NCI-H1092 treated with DMSO at 0.1 percent for 48 hours (cell line): ENCODE results near the gene ZPLD1.

ENCODE experiments used
- DNase-seq: peaks from one replicate; lab custom pipeline; 2025; lab: John Stamatoyannopoulos, UW

The ZPLD1 gene

DNA sequence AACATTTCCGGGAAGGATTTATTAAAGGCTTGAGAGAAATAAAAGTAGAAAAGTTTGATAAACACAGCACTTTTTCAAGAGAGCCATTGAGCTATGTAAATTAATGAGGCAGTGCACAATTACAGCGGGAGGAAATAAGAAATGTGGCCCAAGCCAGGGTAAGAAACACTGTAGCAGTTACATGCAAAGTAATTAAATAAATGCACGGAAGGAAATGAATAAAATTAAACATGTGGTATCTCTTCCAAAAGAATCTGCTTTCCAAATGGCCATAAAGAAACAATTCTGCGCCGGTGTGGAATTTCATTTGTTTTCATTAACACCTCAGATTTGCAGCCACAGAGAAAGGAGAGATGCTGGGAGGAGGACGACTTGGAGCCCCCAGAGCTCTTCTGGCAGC lies 35.3 kb downstream of the ZPLD1 start:
- DNase-seq: no peak

DNA sequence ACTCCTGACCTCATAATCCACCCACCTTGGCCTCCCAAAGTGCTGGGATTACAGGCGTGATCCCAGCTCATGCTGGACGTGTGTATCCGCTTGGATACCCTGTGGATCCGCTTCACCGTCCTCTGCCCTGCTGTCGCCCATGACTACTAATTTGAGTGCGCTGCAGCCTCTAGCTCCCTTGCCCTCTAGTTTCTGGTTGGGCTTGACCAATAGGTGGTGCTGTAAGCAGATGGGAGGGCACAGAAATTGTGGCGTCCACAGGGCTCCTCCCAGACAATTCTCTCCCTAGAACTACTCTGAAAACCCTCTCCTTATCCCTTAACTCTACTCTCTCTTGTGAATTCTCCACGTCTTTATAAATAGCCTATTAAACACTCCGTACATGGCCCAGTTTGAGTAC lies 36.2 kb downstream of the ZPLD1 start:
- DNase-seq: no peak

DNA sequence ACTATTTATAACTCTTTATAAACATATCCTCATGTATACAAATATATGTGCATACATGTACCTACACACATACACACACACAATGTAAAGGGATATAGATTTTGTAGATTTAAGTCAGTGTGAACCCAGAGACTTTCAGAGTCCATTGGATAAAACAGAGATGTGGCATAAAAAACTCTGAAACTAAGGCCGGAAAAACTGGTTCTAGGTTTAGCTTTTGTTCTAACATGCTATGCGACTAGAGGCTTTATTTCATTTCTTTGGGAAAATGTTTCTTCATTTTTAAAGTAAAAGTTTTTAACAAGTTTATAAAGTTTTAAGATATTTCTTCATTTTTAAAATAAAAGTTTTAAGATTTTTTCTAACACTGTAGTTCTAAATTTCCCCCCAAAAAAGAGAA lies 36.7 kb downstream of the ZPLD1 start:
- DNase-seq: no peak

DNA sequence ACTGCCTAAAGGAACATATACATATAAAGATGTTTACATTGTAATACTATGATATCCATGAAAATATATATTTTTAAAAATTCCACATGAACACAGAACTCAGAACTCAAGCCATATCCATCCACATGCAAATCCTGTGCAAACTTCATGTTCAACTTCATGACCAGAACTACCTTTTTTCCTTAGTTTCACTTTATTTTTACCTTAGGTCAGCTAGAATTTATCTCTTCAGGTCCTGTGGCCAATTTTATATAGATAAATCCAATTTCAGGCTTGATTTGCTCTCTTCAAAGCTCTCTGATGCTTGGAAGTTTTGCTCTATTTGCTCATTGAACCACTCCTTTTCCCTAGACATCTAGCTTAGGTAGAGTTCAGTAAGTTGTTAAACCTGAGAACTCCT lies 38.8 kb downstream of the ZPLD1 start:
- DNase-seq: no peak

DNA sequence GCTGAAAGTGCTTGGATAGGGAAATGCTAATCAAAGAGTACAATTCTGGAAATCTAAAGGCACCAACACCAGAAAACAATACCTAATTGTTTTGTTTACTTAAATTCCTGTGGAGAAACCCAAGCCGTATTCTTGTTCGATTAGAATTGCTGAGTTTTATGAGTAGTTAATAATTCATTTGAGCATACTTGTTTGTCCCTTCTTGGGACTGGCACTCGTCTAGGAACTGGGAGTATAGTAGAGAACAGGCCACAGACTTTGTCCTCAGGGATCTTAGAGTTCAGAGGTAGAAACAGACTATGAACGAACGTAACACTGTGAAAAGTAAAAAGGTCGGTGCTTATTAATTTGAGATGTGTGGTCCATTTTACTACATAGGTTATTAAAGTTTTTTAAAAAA lies 39.4 kb downstream of the ZPLD1 start:
- DNase-seq: no peak

DNA sequence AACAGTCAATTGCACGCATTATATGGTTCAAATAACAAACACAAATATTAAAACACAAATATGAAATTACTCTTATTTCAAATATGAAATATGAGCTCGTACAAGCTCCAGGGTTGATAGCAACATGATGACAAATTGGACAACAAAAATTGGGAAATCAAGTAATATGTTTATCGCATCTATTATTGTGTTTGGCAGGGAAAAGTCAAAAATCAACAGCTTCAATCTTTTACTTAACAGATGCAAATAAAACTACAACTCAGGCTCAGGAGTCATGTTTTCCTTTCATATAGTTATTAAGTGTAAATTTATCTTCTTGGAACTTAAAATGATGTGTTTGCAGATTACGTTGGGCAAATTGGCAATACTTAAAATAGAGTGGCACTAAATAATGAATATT lies 41.4 kb downstream of the ZPLD1 start:
- no peak for DNase-seq

DNA sequence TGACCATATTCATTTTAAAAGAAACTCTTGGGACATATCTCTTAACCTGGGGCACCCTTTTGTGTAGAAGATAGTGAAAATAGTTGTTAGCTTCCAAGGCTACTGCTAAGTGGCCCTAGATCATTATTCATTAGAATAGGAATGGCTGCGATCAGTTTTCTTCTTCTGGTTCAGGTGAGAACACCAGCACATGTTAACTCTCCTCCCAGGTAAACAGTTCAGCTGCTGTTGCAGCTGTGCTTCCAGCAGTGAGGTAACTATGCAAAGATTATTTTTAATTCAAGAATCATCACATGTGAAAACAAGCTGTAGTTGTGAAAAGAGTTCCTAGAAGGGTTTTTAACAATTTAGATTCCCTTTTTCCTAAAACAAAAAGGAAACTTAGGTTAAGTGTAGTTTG lies 43.3 kb downstream of the ZPLD1 start:
- DNase-seq: no peak

DNA sequence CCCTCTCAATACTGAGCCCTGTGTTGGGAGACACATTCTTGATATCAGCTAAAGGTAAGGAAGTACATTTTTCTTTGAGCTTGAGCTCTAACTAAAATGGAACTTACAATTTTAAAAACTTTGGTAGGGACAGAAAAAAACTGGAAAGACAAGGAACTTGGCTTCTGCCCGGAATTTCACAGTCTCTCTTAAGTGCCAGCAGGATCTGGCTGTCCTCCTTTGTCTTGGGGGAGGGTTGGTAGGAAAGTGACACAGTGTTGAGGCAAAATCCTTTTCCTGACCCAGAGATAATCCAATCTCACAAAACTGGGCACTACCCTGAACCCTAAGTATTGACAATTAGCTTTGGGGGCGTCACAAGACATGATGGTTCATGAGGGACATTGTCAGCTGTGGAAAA lies 45.3 kb downstream of the ZPLD1 start:
- DNase-seq: no peak

DNA sequence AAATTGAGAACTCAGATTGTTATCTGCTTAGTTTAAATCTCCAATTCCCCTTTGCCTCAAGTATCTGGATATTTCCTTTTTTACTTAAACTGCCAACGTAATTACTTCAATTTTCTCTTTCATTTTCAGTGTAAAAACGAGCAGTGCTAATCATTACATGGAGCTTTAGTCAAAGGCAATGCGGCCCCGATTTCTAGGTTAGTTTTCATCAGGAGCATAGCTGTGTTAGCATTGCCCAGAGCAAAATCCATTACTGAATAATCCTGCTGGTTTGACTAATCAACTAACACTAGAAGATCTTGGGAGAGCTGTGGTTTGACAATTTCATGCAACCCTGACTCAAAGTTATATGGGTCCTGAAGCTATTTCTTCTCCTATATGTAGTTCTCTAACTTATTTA lies 46.2 kb downstream of the ZPLD1 start:
- no peak for DNase-seq

DNA sequence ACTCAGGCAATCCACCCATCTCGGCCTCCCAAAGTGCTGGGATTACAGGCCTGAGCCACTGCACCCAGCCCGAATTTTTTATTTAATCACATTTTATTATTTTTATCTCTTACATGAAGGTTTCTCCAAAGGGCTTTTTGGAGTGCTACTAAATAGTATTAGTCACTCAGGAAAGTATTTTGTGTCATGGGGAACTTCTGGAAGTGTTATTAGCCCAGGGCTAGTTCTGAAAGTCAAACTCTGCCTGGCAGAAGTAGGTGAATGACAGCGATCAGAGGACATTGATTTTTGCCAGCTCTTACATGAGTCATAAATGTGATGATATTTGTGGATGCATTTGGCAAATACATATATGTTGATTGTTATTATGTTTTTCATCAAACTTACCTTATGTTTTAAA lies 48.7 kb downstream of the ZPLD1 start:
- DNase-seq: no peak

DNA sequence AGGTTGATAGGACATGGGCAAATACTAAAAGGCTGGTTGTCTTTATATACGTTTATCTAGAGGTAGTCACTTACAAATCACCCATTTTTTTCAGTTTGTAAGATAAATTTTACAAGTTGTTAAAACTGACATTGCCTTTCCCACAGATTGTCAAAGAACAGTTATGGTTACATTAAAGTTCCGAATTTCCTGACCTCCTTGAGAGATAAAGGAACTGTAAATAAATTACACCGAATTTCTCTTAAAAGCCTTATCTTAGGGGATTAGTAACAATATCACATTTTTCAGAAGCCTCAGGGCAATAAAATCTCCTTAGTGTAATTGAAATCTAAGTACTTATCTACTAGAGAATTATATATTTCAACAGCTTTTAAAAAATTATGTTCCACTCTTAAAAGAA lies 49.5 kb downstream of the ZPLD1 start:
- DNase-seq: no peak

DNA sequence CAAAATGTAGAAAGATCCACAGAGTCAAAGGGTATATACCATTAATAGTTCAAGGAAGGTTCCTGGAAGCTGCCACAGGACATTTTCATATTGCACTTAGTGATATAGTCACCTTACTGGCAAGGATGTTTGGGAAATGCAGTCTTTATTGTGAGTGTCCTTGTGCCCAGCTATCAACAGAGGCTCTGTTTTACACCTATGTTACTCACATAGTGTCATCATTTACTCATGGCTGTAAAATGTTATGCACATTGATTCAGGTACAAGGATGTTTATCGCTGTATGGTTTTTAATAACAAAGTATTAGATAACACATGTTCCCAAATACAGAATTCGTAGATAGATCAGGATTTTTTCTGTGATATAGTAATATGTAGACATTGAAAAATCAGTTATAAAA lies 50.9 kb downstream of the ZPLD1 start:
- DNase-seq: no peak

DNA sequence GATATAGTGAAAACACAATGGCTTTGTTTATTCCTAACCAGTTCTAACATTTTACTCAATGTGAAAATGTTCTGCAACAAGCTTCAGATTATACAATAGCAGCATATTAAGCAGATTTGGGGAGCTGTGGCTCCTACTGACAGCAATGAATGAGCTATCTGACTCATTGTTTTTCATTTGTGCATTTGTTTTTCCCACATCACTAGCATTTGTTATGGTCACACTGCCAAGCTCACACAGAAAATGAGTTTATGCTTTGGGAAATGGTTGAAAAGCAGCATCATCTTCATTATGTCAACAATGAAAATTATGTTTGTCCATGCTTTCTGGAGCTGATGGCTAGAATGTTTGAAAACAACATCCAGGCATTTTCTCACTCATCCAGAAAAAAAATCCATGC lies 53.5 kb downstream of the ZPLD1 start:
- no peak for DNase-seq

DNA sequence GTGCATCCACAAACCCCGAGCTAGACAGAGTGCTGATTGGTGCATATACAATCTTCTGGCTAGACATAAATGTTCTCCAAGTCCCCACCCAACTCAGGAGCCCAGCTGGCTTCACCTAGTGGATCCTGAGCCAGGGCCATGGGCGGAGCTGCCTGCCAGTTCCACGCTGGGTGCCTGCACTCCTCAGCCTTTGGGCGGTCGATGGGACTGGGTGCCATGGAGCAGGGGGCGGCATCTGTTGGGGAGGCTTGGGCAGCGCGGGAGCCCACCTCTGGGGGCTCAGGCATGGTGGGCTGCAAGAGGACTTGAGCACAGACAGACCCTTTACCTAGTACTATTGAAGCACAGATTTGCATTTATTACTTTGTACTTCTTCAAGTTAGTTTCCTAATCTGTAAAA lies 57.5 kb downstream of the ZPLD1 start:
- no peak for DNase-seq

DNA sequence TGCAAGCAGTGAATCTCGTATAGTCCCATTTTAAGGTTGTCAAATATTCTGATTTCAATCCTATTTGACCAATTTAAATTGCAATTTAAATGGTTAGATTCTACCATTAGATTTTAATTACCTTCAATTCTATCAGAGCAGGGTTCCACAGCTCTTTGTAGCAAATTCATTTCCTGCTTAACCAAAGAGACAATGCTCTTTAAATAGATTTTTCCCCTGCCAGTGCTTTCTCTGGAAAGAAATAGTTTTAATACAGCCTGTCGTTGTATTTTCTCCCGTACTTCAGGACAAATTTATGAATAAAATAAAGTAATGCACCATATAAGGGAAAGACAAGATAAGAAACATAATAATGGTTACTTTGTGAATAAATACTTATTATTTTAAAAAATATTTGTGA lies 62.8 kb downstream of the ZPLD1 start:
- DNase-seq: no peak

DNA sequence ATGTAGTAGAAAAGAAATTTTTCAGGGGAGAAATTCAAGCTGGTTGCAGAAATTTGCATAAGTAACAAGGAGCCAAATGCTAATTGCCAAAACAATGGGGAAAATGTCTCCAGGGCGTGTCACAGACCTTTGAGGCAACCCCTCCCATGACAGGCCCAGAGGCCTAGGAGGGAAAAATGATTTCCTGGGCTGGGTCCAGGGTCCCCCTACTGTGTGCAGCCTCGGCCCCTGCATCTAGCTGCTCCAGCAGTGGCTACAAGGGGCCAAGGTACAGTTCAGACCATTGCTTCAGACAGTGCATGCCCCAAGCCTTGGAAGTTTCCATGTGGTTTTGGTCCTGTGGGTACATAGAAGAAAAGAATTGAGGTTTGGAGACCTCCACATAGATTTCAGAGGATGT lies 70.7 kb downstream of the ZPLD1 start:
- DNase-seq: no peak

DNA sequence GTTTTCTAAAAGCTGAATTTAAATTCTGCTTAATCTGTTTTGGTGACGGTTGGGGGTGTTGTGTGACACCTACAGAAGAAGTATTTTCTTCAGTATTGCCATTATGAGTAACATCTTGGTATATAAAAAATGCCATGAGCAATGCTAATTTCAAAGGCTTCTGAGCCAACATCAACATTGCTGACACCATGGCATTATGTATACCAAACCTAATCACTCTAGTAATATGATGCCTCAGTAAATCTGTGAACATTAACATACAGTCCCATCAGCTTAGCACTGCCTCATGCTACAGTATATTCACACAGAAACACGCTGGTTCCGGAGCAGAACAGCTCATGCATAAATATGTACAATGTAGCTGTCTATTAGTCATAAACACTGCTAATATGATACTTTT lies 75.8 kb downstream of the ZPLD1 start:
- DNase-seq: no peak

DNA sequence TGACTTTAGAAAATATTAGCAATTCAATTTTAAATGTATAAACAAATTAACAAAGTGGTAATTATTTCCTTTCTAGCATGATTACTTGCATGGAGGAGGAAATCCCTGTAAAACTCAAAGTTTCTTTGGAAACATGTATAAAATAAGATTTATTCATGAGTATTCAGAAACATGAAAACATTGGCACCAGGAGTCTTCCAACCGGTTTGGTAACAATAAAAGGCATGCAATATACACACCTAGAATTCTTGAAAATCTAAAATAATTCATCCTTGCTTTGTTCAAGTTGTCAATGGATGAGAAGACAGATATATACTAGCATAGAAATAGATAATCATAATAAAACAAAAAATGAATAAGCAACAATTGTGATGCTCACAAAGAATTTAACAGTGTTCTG lies 76.4 kb downstream of the ZPLD1 start:
- DNase-seq: no peak

DNA sequence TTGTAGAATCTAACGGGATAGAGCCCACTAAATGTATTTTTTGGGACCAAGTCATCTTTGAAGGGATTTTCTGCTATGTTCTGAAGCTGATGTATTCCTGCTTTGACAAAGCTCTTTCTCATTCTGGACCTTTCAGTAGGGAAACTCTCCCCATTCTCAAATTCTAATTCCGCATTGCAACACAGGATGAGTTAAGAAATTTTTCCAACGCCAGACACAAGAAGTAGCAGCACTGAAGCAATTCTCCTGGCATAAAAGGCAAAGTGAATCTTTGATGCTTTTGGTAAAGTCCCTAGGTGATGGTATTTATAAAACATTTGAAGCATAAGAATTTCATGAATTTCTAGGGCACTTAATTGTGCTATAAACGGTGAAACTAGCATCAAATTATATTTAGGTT lies 76.8 kb downstream of the ZPLD1 start:
- no peak for DNase-seq

DNA sequence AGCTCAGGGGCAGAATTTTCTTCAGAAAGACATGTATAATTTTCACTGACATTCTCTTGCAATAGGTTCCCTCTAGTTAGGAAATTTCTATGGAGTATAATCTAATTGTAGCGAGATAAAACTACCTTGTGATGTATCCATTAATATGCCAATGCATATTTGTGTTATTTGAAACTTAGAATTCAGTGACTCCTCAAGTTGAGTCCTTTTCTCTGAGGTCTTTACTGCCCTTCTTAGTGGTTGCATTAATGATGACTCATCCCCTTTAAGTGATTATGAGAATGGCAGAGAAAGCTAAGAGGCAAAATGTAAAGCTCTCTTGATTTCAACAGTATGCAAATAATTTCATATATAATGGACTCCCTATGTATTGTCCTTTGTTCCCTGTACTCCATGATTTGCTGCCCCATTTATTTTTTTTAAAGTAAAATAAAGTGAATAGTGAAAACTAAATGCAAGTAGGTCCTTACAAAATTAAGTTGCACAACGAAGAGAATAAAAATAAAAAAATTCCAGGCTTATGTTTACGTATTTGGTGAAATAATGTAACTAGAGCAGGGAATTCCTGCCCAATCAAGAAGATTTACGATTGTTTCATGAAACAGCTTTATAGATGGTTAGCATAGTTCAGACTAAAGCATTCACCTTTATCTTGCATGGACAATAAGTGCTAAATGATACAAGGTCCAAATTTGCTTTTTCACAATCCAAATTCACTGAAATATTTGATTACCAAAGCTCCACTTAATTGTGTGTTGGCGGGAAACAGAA lies 78.1 kb downstream of the ZPLD1 start:
- DNase-seq: no peak

DNA sequence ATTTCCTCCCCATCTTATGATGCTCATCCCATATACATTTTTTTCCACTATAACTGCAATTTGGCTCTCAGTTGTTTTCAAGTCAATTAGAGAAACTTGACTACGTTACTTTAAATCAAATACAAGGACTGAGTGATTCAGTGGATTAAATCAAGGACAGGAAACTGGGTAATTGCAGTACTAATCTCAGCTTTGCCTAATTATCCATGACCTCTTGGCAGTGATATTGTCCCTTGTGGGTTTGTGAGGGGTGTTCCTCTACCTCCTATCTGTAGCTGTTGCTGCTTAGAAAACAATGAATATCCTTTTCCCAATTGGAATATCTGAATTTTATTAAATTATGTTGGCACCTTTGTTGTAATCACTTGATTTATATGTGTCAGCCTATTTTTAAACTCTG lies 79.4 kb downstream of the ZPLD1 start:
- DNase-seq: no peak

DNA sequence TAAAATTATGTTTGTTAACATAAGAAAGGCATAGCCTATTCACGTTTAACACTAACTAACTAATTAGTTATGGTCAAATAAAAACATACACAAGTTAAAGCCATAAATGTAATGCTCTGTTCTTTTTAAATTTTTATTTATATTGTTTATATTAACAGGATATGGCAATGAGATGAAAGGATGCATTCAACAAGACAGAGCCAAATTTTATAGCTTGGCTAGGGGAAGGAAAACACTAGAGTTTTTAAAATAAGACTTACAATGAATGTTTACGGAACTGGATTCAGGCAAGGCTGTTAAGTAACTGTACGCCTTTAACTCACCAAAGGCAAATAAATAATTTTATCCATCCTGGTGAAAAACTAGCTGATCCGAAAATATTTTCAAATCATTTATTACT lies 86.4 kb downstream of the ZPLD1 start:
- DNase-seq: no peak

DNA sequence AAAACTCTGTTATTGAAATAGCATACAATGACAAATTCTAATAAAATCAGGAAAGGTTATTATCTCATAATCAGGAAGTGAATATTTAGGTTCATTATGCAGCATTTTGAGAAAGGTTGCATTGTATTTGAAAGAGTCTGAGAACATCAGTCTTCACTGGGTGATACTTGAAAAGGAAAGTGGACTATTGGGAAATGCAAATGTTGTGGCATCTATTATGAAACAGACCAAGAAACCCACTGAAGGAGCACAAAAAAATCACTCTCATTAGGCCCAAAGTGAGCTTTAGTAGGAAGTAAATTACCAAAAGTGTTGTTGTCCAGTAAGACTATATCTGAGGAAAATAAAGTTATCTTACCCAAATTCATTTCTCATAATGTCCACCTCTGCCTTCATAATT lies 90.8 kb downstream of the ZPLD1 start:
- DNase-seq: no peak

DNA sequence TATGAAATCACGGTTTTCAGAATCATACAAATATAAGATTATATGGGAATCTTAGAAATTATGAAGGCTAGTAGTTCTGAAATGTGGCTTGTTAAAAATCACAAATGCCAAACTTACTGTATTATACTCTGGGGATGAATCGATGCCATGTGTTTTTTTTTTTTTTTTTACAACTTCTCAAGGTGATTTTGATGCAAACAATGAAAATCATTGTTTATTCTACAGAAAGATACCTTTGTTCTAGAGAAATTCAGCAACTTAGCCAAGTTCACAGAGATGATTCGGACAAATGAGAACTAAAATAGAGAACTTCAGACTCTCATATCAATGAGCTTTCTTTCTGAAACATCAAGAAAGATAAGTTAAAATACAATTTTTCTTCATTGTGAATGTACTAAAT lies 92.0 kb downstream of the ZPLD1 start:
- DNase-seq: no peak

DNA sequence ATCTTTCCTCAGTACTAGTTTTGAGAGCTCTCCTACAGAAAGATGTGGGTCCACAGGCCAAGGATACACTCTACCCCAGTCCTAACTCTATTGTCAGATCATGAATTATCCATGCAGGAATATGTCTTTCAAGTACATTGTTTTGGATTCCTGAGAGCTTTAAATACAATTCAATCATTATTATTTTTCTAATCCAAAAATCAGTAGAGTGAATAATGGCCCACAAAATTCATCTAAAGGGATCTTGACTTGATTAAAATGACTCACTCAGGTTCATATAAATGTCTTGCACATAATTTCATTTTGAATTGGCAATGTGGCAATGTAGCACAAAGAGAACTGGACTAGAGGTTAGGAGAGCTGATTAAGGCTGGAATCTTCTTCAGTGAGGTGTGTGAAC lies 93.9 kb downstream of the ZPLD1 start:
- no peak for DNase-seq
